Right renal pelvis (tissue), 4 donors: ENCODE data around the gene BCL11A. TPM values are rescaled to one million over a fixed set of nuclear protein-coding genes. Genes with fewer than 3 reads are reported as not detected.

Experiments used
- DNase-seq, 4 donors: peaks; one replicate each; pipeline ENCODE4 v3.0.0-alpha.2; 2013; ENCODE audit warnings: low read depth in 4 of 4, low spot score in 3 of 4, missing footprints in 1 of 4
- polyA plus RNA-seq, 4 donors: library from polyadenylated mRNA; unstranded; fragments of 120-200 nt; gene quantifications; one replicate each; pipeline ENCODE4 v1.2.1, GENCODE V29; 2013; ENCODE audit not compliant: insufficient read length in 4 of 4

Gene BCL11A
- polyA plus RNA-seq, 4 donors = 12.1 to 16.4 (median 13.4) TPM

DNA sequence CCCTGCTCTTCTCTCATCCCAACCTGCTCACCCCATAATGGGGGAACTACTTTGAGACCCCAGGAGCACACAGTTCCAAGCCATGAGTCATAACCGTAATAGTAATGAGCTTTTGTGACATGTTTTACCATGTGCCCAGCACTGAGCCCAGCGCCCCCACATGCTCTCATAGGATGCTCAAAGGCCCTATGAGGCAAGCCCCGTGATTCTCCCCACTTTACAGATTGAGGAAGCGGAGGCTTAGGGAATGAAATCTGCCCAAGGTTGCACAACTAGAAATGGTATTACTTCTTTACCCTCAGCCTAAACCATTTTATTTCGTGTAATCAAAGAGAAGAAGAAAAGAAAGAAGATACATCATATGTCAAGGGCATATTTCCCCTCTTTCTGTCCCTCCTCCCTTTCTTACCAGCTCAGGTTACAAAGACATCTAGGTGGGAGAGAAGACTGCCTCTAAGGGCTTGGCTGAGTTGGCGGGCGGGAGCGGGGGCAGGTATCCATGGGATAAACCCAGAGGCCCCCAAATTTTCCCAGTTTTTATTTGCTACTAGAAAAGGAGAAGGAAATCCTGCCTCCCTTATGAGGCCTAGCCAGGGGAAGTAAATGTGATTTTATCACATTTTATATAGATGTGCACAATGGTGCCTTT is 24.2 kb downstream of the BCL11A start:
- DNase-seq = no peak

DNA sequence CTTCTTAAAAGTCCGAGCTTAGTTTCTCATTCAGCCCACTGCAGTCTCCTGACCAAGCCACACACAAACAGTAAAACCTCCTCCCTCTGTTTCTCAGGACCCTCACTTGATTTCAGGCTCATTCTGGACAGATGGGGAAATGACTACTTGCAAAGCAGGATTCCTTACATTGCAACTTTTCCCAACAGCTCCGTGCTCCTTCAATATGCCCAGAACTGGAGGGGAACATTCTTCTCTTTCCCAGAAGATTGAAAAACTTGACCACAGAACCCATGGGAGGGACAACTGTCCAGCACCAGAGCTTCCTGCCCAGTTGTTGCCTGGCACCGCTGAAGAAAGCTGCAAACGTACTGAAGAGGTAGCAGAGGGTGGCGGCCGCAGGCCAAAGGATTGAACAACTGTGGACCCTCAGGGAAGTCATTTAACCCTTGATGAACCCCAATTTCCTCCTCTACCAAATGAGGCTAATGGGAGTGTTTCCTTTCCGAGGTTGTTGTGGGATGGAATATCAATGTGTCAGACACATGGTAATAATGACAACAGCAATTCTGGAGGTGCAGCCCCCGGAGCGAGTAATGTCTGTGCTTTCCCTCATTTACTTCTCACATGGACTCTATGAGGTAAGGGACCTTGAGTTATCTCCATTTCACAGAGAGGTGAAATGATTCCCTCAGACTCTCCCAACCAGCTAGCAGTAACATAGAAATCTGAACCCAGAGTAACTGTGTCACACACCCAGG is 25.0 kb downstream of the BCL11A start:
- no peak for DNase-seq

DNA sequence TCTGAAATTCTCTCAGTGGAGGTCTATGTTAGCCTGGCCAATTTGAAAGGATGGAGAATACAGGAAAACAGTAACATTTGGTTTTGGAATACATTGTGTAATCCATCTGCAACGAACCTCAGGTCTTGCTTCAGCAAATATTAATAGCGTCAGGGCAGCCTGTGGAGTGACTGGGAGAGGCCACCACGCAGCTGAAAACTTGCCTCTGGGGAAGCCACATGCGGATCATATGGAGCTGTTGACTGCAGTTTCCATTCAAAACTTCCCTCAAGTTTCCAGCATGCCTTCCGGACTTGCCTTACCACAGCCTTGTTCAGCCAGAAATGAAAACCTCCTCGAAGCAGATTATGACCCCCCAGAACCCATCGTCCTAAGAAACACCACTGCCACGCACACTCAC is 25.7 kb downstream of the BCL11A start:
- DNase-seq = no peak

DNA sequence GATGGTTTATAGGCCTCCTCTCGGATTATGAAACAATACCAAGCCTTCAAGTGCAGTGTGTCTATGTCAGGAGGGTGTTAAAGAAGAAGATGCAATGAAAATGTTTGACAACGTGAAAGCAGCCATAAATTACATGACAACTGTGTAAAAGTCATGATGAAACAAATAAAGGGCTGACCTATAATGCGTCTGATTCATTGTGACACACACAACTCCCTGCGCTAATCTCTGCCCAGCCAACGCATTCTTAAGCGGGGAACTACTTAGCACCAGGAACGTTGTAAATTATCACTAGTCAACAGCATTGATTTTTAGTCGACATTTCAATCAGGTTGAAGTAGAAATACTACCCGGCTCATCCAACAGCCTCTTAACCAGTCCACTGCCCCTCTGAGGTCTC is 26.8 kb downstream of the BCL11A start:
- DNase-seq = no peak

DNA sequence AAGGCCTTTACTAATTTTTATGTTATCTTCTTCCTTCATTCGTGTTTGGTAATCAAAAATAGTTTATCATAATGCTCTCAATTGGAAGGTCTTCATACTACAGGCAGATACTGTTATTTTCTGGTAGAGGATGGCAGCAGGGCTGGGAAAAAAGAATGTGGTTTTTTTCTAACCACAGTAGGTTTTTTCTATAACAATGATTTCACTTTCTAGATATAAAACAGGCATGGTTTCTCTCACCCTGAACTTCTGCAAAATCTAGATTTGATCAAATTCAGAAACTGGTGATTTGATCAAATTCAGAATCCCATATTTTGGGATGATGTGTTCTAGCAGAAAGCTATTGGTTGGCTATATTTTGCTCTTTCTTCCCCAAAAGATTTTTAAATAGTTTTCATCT is 27.6 kb downstream of the BCL11A start:
- DNase-seq = no peak

DNA sequence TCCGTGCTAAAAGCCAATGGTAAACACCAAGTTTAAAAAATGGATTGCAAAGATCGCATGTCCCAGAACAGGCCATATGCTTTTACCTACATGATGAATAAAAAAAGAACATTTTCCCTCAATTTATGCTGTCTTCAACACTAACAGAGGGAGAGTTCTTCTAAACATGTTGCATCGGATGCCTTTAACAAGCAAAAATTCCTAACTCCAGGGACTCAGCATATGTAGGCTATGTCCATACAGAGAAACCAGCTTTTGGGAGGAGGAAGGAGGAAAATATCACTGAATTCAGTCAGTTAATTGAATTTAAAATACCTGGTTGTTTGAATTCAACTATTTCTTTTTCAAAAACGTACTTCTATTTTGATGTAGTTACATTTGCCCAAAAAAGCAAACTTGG is 28.6 kb downstream of the BCL11A start:
- DNase-seq = no peak

DNA sequence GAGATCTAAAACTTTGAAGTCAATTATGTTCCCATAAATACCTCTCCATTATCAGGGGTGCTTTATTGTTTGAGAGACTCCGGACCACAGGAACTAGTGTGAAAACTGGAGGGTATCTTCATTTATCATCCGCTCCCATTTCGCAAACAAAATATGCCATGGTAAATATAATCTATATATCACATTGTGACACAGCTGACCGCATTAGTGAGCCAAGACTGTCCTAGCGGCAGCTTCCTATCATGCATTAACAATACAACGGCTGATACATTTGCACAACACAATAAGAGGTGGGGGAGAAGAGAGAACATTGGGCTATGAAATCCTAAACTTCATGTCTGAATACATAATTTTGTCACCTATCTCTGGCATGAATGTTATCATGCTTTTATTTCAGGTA is 29.5 kb downstream of the BCL11A start:
- DNase-seq = no peak

DNA sequence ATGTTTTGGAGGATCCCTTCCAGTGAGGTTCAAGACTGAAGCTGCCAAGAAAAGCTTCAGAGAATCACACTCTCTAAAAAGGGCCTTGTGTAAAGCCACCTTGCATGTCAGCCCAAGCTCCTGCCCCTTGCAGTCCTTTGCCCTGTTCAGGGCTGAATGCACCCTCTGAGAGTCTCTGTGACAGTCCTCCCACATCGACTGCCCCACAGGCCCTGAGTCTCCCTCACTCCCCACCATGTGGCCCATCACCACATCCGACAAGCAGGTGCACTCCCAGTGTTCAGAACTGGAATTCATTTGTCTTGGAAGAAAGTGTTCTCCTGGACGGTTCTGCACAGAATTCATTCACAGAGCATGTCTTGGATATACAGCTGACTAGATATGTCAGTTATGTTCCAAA is 31.0 kb downstream of the BCL11A start:
- DNase-seq = no peak

DNA sequence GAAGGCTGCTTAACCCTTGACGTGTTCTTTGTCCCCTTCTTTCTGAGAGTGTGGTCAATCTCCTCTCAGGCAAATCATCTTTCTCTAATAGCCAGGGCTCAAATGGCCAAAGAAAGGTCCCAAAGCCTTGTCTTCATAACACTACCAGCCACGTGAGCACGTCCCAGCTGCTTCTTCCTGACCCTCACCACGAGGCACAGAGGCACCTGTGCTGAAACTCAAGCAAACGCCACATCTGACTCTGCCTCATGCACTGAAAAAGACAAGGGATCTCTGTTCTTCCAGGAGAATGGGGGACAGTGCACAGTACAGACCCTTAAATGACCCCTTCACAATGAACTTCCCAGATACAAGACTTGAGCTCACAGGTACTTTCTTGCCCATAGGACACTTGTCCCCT is 31.8 kb downstream of the BCL11A start:
- DNase-seq = no peak

DNA sequence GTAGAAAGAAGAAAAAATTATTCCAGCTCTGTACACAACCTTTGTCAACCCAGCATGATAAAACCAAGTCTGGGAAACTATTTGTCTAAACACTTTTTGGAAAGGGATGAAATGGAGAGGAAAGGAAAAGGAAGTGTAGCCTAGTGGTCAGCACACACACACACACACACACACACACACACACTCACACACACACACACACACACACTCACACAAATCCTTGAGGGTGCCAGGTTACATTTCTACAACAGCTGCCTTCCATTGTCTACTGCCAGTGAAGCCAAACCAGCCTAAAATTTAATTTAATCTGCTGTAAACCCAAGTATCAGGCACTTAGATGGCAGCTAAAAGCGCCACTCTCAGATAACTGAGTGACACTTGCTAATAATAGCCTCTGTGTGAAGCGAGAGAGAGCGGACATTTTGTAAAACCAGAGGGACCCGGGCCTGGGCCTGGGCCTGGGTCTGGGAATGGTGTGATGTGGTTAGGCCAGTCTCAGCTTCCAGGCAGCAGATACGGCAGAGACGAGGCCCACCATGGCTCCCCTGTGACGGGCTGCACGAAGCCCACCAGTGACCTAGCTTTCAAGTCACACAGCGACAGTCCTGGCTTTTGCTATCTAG is 32.4 kb downstream of the BCL11A start:
- no peak for DNase-seq

DNA sequence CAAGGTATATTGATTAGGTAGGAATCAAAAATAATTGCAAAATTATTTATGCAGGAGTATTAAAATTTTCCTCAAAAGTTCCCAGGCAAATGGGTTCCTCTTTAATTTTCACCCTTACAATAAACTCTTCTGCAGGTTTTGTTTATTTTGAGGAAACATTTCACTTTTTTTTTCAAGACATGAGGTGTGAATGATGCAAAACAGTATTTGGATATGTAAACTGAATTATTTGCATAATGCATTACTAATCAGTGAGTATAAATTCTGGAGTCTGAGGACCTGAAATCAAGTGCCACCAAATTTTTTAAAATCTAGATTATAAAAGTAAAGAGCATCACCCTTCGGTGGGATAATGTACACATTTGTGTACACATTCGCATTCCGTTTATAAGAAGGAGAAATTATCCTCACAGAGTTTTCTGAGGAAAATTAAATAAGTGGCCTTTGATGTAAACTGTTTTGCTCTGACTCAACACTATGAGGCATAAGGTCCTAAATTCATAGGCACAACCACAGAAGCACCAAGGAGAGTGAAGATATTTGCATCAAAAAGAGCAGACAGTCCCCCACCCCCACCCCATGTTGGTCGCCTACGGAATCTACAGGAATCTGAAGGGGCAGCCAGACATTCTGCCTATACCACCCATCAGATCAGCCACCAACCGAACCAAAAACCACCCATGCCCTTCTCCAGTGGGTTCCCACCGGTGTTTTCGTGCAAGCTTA is 33.1 kb downstream of the BCL11A start:
- no peak for DNase-seq

DNA sequence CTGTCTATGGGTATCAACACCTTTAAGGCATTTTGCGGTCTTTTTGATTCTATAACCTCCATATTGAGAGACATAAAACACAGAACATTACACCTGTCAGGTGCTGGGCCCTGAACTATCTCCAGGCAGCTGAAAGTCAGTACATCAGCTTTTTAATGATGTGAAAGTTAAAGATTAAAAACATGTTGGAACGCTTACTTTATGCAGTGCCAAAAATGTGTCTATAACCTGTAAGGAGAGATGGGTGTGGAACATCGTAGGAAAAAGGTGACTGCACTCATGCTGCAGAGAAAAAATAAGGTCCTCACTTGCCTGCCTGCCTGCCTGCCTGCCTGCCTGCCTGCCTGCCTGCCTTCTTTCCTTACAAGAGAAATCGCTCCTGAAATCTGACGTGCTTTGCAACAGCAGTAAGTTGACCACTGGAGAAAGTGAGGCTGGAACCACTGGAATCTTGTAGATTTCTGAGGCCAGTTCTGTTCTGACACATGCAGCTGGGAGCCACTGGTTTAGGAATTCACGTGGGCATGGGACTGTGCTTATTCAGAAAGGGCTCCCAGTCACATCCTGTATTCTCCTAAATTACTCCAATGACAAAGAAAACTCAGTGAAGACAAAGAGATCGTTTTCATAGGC is 34.1 kb downstream of the BCL11A start:
- no peak for DNase-seq

DNA sequence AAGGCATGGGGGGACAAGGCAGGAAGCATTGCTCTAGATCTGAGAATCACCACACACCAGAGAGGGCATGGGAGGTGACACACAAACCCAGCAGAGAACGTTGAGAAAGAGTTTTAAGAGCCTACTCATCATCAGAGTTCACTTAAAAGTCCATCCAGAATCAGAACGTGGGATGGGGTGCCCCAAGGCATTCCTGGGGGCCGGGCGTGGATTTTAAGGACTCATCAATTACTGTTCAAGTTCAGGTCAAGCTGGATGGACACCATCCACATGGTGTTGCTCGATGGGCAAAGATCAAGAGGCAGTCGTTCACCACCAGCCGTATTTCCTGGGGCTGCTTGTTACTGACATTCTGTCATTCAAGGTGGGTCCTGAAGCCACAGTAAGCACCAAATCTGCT is 34.9 kb downstream of the BCL11A start:
- no peak for DNase-seq

DNA sequence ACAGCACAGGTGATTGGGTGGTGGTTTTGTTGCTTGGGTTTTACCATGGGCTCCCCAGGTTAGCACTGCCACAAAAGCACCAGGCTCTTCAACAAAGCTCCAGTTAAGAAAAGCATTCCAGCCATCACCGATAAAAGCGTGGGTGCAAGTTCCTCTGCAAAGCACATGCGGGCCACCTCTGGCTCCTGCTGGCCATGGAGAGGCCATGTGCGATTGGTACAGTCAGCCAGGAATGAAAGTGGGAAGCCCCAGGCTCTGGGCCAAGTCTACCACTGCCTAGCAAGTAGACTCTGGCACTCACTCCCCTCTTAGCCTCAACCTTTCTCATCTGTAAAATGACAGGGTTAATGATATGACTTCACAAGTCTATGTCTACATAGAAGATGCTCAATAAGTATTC is 36.0 kb downstream of the BCL11A start:
- DNase-seq = no peak

DNA sequence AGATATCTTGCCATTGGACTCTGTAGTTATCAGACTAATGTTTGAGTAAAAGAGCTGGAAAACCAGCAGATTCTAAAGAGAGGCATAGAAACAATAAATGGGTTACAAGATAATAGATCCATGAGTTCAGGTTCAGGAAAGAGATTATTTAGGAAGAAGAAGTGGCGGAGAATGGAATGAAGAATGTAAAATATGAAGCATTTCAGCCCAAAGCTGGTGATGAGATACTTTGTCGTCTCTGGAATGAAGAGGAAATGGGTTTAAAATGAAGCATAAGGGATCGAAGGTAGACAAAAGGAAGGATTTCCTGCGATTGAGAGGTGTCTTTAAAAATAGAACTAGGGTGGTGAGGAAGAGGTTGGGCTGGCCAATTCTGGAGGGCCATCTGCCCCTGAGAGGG is 36.6 kb downstream of the BCL11A start:
- DNase-seq = no peak

DNA sequence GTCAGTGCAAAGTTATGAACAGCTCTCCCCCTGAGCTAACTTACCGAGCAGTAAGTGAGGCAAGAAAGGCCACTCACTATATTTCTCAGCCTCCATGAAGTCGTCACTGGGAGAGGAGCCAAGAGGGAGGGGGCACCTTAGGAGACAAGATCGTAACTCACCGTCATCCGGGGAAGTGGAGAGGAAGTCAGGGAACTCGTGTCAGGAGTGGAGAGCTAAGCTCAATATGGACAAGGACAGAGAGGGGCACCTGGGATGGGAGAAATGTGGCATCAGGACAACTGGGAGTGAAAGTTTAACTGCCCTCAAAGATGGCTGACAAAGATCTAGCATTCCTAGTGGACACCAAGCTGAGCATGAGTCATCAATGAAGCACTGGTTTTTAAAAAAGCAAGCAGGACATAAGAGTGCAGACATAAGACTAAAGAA is 37.1 kb downstream of the BCL11A start:
- DNase-seq = no peak

DNA sequence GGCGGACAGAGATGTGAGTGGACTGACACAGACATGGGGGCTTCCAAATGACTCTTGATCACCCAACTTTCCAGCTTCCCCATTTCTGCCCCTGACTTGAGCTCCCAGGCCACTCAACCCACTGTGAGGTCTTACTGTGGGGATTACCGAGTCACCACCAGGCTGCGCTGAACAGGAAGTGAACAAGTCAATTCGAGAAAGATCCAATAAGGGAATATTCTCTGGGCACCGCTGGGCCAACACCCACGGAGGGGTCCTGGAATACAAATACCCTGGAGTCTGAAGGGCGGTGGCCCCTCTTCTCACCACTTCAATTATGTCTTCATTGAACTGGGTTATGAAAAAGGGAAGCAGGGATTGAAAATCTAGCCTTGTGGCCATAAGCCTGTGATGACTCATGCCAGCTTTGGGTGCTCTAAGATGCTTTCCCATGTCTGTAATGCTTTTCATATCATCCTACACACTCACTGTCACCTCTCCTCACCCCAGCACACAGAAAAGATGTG is 37.7 kb downstream of the BCL11A start:
- DNase-seq = no peak

DNA sequence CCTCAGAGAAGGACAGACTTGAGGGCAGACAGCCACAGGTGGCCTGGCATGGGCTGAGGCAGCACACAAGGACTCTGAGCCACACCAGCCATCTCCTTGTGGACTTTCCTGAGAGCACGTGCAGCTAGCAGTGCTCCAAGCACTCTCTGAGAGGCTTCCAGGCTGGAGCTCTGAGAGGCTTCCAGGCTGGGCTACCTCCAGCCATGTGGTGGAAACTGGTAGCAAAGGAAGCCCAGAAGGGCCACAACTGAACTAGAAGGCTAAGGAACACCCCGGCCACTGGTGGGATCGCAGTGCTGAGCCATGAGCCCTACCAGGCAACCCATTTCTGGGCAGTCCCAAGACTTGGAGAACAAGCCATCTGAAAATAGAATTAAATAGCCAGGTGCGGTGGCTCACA is 39.5 kb downstream of the BCL11A start:
- no peak for DNase-seq

DNA sequence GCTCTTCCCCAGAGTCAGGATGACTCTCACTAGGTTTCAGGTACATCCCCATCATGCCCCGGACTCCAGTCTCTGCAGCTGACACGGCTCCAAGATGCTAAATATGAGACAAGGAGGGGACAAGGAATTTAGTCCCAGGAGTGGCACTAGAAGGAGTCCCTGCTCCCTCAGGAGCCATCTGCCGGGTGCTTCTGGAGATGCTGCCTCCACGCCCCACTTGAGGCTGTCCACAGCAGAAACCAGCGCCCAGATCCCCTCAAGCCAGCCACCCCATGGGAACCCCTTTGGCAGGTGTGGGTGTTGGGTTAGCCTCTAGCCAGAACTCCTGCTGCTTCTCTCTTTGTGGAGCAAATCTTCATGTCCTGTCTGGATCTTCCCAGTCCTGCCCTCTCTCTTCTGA is 40.3 kb downstream of the BCL11A start:
- no peak for DNase-seq

DNA sequence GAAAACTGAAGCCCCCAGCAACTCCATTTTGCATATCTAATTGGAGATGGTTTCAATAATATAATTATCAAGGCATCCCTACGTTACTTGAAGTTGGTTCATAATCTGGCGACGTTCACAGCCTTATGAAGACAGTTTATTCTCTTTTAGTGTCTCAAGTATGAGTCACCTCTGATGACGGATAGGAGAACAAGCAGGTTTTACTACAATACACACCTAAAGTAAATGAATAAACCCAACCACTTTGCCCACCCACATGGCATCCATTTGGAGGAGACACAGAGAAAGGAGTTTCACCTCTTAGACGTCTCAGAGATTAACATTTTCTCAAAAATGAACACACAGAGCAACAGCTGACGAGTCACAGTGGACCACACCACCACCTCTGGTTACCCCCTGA is 40.8 kb downstream of the BCL11A start:
- DNase-seq = no peak
